HL-60/S4 (cell line): ENCODE results near the gene CDC42BPB.

Experiments used
- in situ Hi-C: fragments of 300-500 bp; cut with MboI; formaldehyde crosslinking; loops from 2 replicates; pipeline ENCODE4 v1.14.3; 2022; ENCODE audit warnings: low sequenced_read_pairs

CDC42BPB gene

DNA sequence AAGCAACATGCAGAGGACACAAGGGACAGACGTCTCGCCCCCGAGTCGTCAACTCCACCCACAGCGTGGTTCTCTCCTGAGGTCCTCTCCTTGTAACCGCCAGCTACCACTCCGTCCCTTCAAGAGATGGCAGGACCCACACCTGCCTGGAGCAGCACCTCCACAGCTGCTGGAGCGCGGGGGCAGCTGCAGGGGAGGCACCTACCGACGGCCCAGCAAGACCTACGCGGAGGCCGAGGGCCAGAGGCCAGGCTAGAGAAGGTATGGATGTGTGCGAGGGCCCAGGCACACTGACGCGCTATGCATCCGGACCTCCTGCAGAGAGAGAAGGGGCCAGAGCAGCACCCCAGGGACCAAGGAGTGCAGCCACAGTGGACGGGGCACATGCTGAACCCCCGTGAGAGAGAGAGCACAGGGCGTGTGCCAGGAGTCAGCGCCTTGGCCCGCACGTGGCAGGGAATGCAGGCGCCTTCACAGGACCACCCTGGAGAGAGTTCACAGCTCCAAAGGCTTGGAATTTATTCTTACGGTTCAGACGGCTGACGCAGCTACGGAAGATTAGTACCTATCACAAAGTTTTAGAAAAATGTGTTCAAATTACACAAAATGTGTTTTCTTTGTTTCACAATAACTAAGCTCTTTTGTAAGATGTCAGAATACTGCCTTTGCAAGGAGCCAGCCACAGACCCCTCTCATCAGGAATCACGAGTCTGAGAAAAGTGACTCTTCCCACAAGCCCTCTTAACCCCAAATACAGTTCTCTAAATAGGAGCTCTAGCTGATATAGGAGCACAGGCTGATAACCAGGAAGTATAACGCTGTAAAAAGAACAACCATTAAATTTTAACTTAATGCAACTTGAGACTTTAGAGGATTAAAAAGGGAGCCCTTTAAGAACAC is 36.8 kb downstream of the CDC42BPB start:
- in situ Hi-C loops, result no loop called here

DNA sequence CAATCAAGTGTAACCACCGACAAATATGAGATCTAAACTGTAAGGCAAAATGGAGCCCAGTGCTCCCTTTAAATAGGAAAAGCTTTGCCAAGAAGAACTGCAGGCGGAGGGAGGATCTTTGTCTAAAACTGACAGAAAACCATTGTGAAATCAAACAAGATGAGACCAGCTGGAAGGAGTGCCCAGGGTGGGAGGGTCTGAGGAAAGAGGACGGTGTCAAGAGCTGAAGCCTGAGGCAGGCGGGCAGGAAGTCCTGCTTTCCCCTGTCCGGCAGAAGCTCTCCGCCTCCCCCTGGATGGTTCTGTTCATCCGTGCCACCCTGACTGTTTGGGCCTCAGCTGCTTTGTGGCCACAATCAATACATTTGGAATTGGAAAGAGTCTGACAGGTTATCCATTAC is 37.5 kb downstream of the CDC42BPB start:
- in situ Hi-C loops, result no loop called here

DNA sequence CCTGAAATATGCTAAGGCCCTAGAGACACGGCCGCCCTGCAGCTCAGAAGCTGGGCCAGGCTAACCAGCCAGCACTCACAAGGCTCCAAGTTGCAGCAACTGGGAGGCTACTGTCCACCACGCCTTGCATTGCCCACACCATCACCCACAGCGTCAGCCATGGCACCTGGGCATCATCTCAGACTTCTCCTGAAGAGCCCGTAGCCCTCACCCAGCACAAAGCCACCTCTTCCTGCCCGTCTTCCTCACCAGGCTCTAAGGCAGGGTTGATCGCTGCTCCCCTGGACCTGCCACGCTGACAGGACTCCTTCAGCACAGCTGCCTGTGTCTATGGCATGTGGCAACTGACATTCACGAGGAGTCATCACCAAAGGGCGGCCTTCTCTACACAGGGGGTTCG is 38.1 kb downstream of the CDC42BPB start:
- in situ Hi-C loops, result no loop called here

DNA sequence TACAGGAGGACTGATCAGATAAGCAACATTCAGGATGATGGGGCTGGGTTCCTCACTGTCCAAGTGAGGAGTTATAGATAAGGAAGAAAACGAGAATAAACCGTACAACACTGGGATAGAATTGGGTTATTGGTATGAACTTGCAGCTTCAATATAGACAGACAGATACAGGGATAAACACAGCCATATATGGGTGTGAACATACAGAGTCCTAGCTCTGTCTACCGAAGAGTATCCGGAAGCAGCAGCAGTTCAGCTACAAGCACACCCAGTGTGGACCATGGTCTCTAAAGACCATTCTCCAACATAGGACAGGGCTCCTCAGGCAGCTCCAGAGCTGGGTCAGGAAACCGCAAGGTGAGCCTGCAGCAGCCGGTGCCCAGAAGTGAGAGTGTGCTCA is 40.8 kb downstream of the CDC42BPB start:
- in situ Hi-C loops, result no loop called here

DNA sequence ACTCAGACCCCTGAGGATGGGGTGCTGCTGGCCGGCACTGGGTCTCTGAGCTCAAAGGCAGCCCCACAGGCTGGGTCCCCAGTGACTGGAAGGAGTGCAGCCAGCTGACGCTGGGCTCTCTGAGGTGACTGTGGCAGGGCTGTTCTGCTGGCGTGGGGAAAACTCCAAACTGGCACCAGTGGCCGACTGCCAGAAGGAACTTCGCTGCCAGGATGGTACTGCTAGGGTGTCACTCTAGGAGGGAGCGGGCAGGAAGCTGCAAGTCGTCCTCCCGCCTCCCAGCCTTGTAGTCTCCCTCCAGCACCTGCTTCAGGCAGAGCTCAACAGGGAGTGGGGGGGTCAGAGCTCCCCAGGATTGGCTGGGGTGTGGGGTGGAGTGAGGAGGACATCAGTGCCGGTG is 41.3 kb downstream of the CDC42BPB start:
- in situ Hi-C loops, result no loop called here

- in situ Hi-C loops, result no loop called here
These were observed 41.9 kb downstream of the CDC42BPB start for GRCh38 chr14:103015426-103015825.

DNA sequence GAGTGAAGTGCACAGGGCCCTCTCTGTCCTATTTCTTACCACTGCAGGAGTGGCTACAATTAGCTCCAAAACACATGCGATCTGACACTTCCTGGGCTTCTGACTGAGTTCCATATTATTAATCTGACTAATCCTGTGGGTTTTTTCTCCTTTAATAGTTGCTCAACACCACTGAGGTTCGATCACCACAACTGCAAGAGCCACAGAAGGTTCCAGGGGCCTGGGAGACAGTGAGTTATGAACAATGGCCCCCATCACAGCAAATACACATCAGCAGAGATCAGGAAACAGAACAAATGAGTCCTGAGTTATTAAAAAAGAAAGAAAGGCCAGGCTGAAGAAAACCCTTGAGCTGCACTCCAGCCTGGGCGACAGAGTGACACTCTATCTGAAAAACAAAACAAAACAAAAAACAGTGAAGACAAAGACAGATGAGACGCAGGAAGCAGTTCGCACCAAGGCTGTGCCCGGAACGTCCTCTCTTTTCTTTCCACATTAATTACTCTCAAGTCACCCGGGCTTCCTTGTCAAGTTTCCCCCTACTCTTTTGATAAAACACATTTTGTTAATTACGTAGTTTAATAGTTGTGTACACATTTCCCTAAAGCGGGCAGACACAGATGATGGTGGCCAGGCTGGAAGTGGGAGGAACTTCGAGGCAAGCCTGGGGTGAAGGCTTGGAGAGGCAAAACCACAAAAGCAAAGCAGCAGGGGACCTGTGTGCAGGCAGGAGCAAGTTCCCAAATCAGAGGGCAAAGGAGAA is 42.7 kb downstream of the CDC42BPB start:
- in situ Hi-C loops, result no loop called here

- in situ Hi-C loops, result no loop called here
These were observed 44.3 kb downstream of the CDC42BPB start for GRCh38 chr14:103013028-103013427.

- in situ Hi-C loops, result no loop called here
These were observed 47.8 kb downstream of the CDC42BPB start for GRCh38 chr14:103009559-103009958.

GRCh38 chr14:103008768-103009357 is 48.5 kb downstream of the CDC42BPB start:
- in situ Hi-C loops, result no loop called here

DNA sequence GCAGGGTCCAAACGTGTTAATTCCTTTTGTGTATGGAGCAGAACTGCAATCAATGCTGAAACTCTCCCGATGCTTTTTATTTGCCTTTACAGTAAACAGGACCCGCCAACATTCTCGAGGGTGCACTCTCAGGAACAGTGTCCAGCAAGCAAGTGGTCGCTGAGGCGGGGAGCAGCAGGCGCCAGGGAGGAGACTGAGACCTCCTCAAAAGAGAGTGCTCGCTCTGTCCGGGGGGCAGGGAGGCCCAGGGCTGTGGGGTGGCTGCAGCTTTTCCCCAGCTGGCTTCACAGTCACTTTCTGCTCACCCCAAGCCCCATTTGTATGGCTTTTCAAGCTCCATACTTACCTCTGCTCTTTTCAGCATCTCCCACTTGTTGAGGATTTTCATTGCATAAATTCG is 49.2 kb downstream of the CDC42BPB start:
- in situ Hi-C loops, result no loop called here

GRCh38 chr14:103007555-103007954 is 49.8 kb downstream of the CDC42BPB start:
- in situ Hi-C loops, result no loop called here

DNA sequence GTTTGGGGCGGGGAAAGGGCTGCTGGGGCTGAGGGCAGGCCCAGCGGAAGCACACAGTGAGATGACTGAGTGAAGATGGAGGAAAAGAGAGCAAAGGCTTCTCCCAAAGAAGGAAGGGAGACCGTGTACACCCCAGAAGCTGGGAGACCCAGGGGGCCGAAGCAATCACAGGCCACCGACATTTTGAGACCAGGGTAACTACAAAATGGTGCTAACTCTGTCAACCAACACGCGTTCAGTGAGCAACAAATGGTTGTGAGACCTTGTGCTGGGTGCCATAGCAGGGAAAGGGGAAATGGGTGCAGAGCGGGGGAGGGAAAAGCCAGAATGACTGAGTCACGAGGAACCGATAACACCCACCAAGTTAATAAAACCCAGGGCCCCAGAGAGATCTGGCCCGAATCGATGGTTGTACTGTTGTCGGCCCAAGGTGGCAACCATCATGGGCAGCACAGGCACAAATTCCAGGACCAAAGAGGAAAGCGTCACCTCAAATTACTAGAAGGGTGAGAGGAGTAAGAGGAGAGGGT is 50.3 kb downstream of the CDC42BPB start:
- in situ Hi-C loops, result no loop called here

GRCh38 chr14:103006106-103006505 is 51.2 kb downstream of the CDC42BPB start:
- in situ Hi-C loops, result no loop called here

DNA sequence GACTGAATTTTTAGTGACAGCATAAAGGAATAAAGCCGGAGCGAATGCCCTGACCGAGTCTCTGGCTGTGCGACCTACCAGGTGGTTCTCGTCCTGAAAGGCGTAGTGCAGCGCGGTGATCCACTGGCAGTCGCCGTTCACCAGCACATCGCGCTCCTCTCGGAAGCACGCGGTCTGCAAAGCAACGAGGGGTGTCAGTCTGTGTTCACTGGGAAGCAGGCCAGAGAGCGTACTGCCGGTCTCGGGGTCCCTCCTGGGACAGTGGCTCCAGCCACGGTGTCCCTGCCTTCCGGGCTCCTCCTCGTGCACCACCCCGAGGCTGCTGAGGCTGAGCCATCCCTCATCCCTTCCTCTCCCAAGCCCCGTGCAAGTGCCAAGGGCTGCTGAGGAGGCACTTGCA is 53.5 kb downstream of the CDC42BPB start:
- in situ Hi-C loops, result no loop called here

DNA sequence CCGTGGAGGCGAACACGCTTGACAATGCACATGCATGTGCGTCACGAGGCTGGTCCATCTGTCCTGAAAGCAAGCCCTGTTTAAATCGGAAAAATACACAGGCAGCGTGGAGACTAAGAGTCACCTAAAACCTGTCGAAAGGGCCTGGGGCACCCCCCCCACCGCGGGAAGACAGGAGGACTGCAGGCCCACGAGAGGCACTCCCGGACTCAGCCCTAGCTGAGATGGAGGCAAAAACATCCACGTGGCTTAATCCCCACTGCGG is 54.1 kb downstream of the CDC42BPB start:
- in situ Hi-C loops, result no loop called here

DNA sequence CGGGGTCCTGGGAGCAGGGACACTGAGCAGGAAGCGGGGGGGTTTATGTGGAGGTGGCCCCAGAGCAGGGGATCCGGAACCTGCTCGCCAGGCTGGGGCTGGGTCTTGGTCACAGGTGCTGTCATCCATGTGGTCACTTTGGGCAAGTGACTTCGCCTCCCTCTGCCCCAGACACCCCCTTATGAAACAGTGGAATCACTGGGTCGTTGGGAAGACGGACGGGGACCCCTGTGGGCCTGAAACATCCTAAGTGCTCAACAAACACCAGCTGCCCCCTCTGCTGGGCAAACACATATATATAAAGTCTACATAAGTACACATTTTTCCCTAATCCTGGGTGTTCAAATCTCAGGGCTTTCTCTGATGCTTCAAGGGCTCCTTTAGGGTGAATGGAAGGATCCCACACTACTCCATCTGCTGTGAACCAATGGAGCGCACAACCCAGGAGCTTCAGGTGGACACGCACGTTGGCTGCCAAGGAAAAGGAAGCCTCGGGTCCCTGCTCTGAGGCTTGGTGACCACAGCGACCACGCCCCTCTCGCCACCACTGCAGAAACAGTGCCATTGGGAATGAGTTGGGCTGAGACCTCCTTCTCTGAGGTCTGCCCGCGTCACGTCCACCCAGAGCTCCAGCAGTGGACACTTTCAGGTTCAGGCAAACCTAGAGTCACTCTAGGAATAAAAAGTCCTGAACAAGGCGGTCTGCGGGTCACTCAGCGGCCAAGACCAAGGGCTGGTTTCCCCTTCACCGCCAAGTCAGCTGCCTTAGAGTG is 54.6 kb downstream of the CDC42BPB start:
- in situ Hi-C loops, result no loop called here

DNA sequence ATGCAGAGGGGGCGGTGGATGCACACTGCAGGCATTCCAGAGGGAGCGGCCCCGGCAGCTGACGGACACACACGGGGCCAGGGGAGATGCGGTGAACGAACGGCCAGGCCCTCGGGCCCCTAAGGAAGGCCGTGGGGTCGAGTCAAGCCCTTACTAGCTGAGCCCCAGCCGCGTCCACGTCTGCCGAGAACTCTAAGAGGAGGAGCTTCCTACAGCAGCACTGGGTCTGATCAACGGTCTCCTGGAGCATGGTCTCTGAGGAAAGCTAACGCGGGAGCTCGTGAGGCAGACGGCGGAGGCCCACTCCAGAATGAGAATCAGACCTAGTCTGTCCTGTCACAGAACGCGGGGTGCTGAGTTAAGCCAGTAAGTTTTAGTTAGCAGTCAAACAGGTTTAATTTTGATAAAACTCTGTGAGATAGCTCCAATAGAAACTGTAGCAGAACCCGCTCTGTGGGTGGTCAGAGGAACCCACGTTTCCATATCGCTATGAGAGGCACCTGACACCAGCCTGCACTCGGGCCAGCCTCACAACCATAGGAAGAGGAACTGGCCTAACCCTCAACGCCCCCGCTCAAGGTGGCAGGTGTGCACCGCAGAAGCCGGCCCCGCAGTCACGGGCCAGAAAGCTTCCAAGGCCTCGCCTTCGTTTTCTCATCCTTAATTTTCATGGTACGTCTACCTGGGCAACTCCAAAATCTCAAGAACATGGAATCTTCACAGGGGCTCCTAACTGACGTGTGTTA is 55.5 kb downstream of the CDC42BPB start:
- in situ Hi-C loops, result no loop called here

GRCh38 chr14:103001226-103001625 is 56.1 kb downstream of the CDC42BPB start:
- in situ Hi-C loops, result no loop called here

DNA sequence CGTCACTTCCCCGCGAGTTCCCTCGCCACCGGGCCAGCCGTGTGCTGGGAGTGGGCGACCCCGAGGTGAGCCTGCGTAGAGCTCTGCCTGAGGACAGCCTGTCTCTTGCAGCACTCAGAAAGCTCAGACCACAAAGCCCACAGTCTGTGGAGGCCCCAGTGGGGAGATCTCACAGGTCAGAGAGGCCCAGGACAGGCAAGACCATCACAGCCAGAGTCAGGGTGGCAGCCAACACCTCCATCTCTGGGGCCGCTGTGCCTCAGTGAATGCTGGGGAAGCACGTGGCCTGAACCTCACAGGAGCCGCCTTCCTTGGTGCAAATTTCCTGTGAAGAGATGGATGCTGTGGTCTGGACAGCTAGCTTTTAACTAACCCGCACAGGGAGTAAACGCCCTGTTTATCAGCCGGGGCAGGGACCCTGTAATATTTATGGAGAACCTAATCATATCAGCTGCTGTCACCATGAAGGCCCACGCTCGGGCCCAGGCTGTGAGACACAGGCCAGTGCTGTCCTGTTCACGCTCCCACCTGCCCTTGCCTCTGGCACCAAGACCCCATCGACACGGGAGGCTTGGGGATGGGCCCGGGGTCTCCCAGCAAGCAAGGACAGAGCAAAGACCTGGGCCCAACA is 56.9 kb downstream of the CDC42BPB start:
- in situ Hi-C loops, result no loop called here
